SK-N-SH treated with all-trans-retinoic acid at 6 μM for 48 hours (cell line): Measurements from ENCODE around the gene CFAP299.

Experiments
- ATAC-seq: fragments of 200-7000 bp; cut with Tn5 transposase; 3 replicates; pipeline ENCODE4 v1.9.1; 2020; ENCODE audit warnings: mild to moderate bottlenecking, moderate library complexity
- BACH2 ChIP-seq: fragments of 250-450 bp; sonication (Bioruptor Pico); IDR thresholded peaks from 2 replicates; pipeline ENCODE4 v1.9.0; 2021; ENCODE audit warnings: mild to moderate bottlenecking, borderline replicate concordance
- CSDC2 ChIP-seq: fragments of 250-450 bp; sonication (Bioruptor Pico); IDR thresholded peaks from 2 replicates; pipeline ENCODE4 v1.5.0; 2020; ENCODE audit warnings: mild to moderate bottlenecking, moderate library complexity
- ESRRG ChIP-seq: fragments of 250-450 bp; sonication (Bioruptor Pico); IDR thresholded peaks from 2 replicates; pipeline ENCODE4 v1.6.1; 2021; ENCODE audit warnings: mild to moderate bottlenecking
- GLIS3 ChIP-seq: fragments of 250-450 bp; sonication (Bioruptor Pico); IDR thresholded peaks from 2 replicates; pipeline ENCODE4 v1.5.0; 2020; ENCODE audit warnings: mild to moderate bottlenecking, moderate library complexity
- OSR1 ChIP-seq: fragments of 250-450 bp; sonication (Bioruptor Pico); IDR thresholded peaks from 2 replicates; pipeline ENCODE4 v1.8.0; 2022; ENCODE audit warnings: moderate library complexity, mild to moderate bottlenecking, inconsistent platforms
- PPARA ChIP-seq: fragments of 250-450 bp; sonication (Bioruptor Pico); IDR thresholded peaks from 2 replicates; pipeline ENCODE4 v1.5.0; 2020; ENCODE audit warnings: mild to moderate bottlenecking, borderline replicate concordance
- RARB ChIP-seq: fragments of 250-450 bp; sonication (Bioruptor Pico); IDR thresholded peaks from 2 replicates; pipeline ENCODE4 v1.8.0; 2021; ENCODE audit warnings: mild to moderate bottlenecking, moderate library complexity
- SNAI2 ChIP-seq: fragments of 250-450 bp; sonication (Bioruptor Pico); IDR thresholded peaks from 2 replicates; pipeline ENCODE4 v1.5.0; 2020; ENCODE audit warnings: mild to moderate bottlenecking, moderate library complexity
- TCF4 ChIP-seq: fragments of 250-450 bp; sonication (Bioruptor Pico); IDR thresholded peaks from 2 replicates; pipeline ENCODE4 v1.8.0; 2021; ENCODE audit warnings: mild to moderate bottlenecking, moderate library complexity, borderline replicate concordance
- ZC3H10 ChIP-seq: fragments of 250-450 bp; sonication (Bioruptor Pico); IDR thresholded peaks from 2 replicates; pipeline ENCODE4 v1.5.1; 2021; ENCODE audit warnings: mild to moderate bottlenecking, moderate library complexity
- ZFP3 ChIP-seq: fragments of 250-450 bp; sonication (Bioruptor Pico); IDR thresholded peaks from 2 replicates; pipeline ENCODE4 v1.5.0; 2020; ENCODE audit warnings: mild to moderate bottlenecking, moderate library complexity
- ZFP30 ChIP-seq: fragments of 450-650 bp; formaldehyde crosslinking; IDR thresholded peaks from 2 replicates; pipeline ENCODE4 v1.5.0; 2022; ENCODE audit warnings: mild to moderate bottlenecking, moderate library complexity
- ZNF565 ChIP-seq: fragments of 450-650 bp; formaldehyde crosslinking; conservative IDR thresholded peaks from 2 replicates; pipeline ENCODE4 v1.5.0; 2020; ENCODE audit warnings: low read depth, mild to moderate bottlenecking, moderate library complexity
- ZNF70 ChIP-seq: fragments of 450-650 bp; formaldehyde crosslinking; IDR thresholded peaks from 2 replicates; pipeline ENCODE4 v1.5.0; 2020; ENCODE audit warnings: mild to moderate bottlenecking, moderate library complexity
- ZNF8 ChIP-seq: fragments of 450-650 bp; formaldehyde crosslinking; IDR thresholded peaks from 2 replicates; pipeline ENCODE4 v1.5.0; 2020; ENCODE audit warnings: mild to moderate bottlenecking, moderate library complexity
- TF ChIP-seq, protein P1 (sequence below): fragments of 250-450 bp; sonication (Bioruptor Pico); IDR thresholded peaks from 2 replicates; pipeline ENCODE4 v1.5.0; 2020; ENCODE audit warnings: mild to moderate bottlenecking, moderate library complexity
- TF ChIP-seq, protein P2 (sequence below): fragments of 250-450 bp; sonication (Bioruptor Pico); IDR thresholded peaks from 2 replicates; pipeline ENCODE4 v1.8.0; 2020; ENCODE audit warnings: mild to moderate bottlenecking, moderate library complexity, borderline replicate concordance
- TF ChIP-seq, protein P3 (sequence below): fragments of 250-450 bp; sonication (Bioruptor Pico); IDR thresholded peaks from 2 replicates; pipeline ENCODE4 v1.5.1; 2020; ENCODE audit warnings: low read depth, mild to moderate bottlenecking, moderate library complexity
- TF ChIP-seq, protein P4 (sequence below): fragments of 250-450 bp; sonication (Bioruptor Pico); IDR thresholded peaks from 2 replicates; pipeline ENCODE4 v1.8.0; 2021; ENCODE audit warnings: low read depth, mild to moderate bottlenecking, moderate library complexity, borderline replicate concordance
- TF ChIP-seq, protein P5 (sequence below): fragments of 250-450 bp; sonication (Bioruptor Pico); IDR thresholded peaks from 2 replicates; pipeline ENCODE4 v1.5.1; 2021; ENCODE audit warnings: mild to moderate bottlenecking, moderate library complexity

The CFAP299 gene

DNA sequence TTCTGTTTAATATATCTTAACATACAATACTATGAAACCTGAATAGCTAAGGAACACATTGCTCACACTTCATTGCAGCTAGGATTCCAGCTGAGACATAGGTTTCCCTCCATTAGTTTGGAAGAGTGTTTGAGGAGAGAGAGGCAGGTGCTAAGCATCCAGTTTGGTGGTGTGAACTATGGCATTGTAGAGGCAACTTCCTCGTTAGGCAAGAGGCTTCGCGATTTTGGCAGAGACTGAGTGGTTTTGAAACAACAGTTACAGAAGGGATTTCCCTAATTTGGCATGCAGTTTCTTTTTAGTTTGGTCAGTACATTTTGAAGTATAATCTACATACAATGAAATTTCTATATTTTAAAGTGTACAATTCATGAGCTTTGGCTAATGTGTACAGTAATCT, 577.9 kb downstream of the CFAP299 start:
- TF ChIP-seq, protein P1, sequence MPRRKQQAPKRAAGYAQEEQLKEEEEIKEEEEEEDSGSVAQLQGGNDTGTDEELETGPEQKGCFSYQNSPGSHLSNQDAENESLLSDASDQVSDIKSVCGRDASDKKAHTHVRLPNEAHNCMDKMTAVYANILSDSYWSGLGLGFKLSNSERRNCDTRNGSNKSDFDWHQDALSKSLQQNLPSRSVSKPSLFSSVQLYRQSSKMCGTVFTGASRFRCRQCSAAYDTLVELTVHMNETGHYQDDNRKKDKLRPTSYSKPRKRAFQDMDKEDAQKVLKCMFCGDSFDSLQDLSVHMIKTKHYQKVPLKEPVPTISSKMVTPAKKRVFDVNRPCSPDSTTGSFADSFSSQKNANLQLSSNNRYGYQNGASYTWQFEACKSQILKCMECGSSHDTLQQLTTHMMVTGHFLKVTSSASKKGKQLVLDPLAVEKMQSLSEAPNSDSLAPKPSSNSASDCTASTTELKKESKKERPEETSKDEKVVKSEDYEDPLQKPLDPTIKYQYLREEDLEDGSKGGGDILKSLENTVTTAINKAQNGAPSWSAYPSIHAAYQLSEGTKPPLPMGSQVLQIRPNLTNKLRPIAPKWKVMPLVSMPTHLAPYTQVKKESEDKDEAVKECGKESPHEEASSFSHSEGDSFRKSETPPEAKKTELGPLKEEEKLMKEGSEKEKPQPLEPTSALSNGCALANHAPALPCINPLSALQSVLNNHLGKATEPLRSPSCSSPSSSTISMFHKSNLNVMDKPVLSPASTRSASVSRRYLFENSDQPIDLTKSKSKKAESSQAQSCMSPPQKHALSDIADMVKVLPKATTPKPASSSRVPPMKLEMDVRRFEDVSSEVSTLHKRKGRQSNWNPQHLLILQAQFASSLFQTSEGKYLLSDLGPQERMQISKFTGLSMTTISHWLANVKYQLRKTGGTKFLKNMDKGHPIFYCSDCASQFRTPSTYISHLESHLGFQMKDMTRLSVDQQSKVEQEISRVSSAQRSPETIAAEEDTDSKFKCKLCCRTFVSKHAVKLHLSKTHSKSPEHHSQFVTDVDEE (CRISPR knock-in tag) = no peak
- no peak for TF ChIP-seq PPARA (CRISPR knock-in tag)
- no peak for TF ChIP-seq ZFP30 (CRISPR knock-in tag)
- TF ChIP-seq ZNF8 (CRISPR knock-in tag) = no peak
- TF ChIP-seq, protein P2, sequence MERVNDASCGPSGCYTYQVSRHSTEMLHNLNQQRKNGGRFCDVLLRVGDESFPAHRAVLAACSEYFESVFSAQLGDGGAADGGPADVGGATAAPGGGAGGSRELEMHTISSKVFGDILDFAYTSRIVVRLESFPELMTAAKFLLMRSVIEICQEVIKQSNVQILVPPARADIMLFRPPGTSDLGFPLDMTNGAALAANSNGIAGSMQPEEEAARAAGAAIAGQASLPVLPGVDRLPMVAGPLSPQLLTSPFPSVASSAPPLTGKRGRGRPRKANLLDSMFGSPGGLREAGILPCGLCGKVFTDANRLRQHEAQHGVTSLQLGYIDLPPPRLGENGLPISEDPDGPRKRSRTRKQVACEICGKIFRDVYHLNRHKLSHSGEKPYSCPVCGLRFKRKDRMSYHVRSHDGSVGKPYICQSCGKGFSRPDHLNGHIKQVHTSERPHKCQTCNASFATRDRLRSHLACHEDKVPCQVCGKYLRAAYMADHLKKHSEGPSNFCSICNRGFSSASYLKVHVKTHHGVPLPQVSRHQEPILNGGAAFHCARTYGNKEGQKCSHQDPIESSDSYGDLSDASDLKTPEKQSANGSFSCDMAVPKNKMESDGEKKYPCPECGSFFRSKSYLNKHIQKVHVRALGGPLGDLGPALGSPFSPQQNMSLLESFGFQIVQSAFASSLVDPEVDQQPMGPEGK (CRISPR knock-in tag) = no peak
- TF ChIP-seq, protein P3, sequence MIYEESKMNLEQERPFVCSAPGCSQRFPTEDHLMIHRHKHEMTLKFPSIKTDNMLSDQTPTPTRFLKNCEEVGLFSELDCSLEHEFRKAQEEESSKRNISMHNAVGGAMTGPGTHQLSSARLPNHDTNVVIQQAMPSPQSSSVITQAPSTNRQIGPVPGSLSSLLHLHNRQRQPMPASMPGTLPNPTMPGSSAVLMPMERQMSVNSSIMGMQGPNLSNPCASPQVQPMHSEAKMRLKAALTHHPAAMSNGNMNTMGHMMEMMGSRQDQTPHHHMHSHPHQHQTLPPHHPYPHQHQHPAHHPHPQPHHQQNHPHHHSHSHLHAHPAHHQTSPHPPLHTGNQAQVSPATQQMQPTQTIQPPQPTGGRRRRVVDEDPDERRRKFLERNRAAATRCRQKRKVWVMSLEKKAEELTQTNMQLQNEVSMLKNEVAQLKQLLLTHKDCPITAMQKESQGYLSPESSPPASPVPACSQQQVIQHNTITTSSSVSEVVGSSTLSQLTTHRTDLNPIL (CRISPR knock-in tag) = no peak
- TF ChIP-seq TCF4 (CRISPR knock-in tag) = no peak
- TF ChIP-seq GLIS3 = no peak
- TF ChIP-seq, protein P4, sequence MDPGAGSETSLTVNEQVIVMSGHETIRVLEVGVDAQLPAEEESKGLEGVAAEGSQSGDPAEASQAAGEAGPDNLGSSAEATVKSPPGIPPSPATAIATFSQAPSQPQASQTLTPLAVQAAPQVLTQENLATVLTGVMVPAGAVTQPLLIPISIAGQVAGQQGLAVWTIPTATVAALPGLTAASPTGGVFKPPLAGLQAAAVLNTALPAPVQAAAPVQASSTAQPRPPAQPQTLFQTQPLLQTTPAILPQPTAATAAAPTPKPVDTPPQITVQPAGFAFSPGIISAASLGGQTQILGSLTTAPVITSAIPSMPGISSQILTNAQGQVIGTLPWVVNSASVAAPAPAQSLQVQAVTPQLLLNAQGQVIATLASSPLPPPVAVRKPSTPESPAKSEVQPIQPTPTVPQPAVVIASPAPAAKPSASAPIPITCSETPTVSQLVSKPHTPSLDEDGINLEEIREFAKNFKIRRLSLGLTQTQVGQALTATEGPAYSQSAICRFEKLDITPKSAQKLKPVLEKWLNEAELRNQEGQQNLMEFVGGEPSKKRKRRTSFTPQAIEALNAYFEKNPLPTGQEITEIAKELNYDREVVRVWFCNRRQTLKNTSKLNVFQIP (CRISPR knock-in tag) = no peak
- no peak for TF ChIP-seq SNAI2 (CRISPR knock-in tag)
- TF ChIP-seq ZNF565 = no peak
- TF ChIP-seq RARB (CRISPR knock-in tag) = no peak
- TF ChIP-seq ZC3H10 (CRISPR knock-in tag) = no peak
- TF ChIP-seq CSDC2 = no peak
- TF ChIP-seq BACH2 (CRISPR knock-in tag) = no peak

DNA sequence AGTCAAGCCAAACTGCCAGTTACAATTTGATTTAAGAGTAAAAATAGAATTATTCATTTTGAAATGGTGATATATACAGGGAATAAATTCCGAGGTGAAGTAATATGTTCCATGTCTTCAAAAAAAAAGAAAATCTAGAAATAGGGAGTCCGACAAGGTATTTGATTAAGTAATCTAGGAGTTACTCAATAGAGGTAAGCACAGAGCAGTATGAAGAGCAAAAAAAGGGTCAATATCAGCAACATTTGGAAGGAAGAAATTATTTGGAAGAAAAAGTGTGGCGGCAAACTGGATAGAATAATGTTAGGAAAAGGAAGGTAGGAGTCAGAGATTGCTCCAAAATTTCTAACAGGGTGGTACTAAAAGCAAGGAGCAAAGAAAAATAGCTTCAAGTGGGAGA, 581.2 kb downstream of the CFAP299 start:
- TF ChIP-seq PPARA (CRISPR knock-in tag) = no peak
- ATAC-seq = no peak

More for the DNA sequence above, 577.9 kb downstream of the CFAP299 start:
- ATAC-seq = no peak

DNA sequence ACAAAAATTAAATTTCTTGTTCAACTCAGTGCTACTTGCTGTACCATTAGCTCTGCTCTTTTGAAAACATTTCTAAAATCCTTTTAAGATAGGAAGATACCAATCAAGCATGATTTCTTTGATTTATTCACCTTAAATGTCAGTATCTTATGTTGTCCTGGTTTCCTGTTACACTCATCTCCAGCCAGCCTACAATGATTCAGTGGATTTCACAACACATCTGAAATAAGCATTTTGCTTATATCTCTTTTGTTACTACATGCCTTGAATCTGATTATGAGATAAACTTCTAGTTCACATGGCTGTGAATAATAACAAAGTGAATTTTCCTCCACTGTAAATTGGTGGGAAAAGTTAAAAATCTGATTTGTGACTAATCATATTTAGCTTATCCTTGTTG, 582.5 kb downstream of the CFAP299 start:
- no peak for TF ChIP-seq ESRRG
- 0 out of 2 replicates have a peak, but pooled peaks have one; percentile 22 for TF ChIP-seq ZC3H10 (CRISPR knock-in tag)
- TF ChIP-seq, all 23 proteins: peak for 1
- peak; percentile 30; the same call in 1 of the 3 replicates for ATAC-seq

DNA sequence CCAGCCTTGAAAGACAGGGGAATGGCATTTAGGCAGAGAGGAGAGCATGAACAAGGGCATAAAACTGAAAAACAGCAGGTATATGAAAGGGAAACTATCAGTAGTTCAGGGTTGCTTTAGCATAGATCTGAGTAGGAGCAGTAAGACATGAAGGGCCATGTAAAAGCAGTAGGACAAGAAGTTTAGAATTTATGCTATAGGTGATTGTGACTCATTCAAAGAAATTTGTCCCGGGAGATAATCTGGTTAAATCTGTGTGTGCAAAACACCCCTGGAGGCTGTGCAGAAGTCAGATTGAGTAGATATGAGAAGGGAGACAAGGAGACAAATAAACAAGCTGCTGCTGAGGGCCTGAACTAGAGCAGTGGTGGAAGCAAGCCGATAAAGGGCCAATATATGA, 585.9 kb downstream of the CFAP299 start:
- 0 out of 3 replicates have a peak, but pooled peaks have one; percentile 28 for ATAC-seq
- TF ChIP-seq ZNF8 (CRISPR knock-in tag) (no peak), PPARA (CRISPR knock-in tag) (no peak), OSR1 (CRISPR knock-in tag) (no peak)

DNA sequence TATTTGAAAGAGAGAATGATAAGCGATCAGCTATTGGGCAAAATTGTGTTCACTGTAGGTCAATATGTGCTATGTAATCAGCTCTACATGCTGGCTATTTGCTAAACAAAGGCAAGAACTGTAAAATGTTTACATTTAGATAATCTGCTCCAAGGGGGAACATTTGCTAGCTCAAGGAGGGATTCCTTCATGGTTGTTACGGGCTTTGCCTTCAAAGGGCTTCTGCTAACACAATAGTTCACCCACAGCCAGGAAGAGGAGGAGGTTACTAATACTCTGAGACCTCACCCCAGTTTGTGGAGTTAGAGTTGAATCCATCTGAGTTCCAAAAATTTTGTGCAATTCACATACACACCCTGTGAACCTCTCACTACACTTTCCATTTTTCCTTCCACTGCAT, 587.4 kb downstream of the CFAP299 start:
- TF ChIP-seq, protein P5, sequence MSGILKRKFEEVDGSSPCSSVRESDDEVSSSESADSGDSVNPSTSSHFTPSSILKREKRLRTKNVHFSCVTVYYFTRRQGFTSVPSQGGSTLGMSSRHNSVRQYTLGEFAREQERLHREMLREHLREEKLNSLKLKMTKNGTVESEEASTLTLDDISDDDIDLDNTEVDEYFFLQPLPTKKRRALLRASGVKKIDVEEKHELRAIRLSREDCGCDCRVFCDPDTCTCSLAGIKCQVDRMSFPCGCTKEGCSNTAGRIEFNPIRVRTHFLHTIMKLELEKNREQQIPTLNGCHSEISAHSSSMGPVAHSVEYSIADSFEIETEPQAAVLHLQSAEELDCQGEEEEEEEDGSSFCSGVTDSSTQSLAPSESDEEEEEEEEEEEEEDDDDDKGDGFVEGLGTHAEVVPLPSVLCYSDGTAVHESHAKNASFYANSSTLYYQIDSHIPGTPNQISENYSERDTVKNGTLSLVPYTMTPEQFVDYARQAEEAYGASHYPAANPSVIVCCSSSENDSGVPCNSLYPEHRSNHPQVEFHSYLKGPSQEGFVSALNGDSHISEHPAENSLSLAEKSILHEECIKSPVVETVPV (CRISPR knock-in tag) = no peak
- TF ChIP-seq, protein P3 (CRISPR knock-in tag) = no peak
- no peak for TF ChIP-seq SNAI2 (CRISPR knock-in tag)
- TF ChIP-seq ZNF70 (CRISPR knock-in tag) = no peak
- no peak for TF ChIP-seq ZNF565
- no peak for TF ChIP-seq PPARA (CRISPR knock-in tag)
- TF ChIP-seq TCF4 (CRISPR knock-in tag) = no peak
- no peak for TF ChIP-seq ZFP3 (CRISPR knock-in tag)
- no peak for TF ChIP-seq RARB (CRISPR knock-in tag)
- no peak for TF ChIP-seq BACH2 (CRISPR knock-in tag)
- TF ChIP-seq CSDC2 = no peak
- no peak for ATAC-seq
